NCI-H69 (cell line): ENCODE data around the gene IFFO2.
A peak's percentile ranks its signal among the peaks of the same experiment; 100 is the strongest.

ENCODE experiments used
- DNase-seq: peaks from one replicate; lab custom pipeline; 2025; lab: John Stamatoyannopoulos, UW

The IFFO2 gene

GRCh38 chr1:18956193-18957135, at the start of gene IFFO2:
TSS of gene IFFO2 (minus strand) at chr1:18956676. CDS start at chr1:18956332, 344 bp downstream.
- DNase-seq = peak; percentile 79

GRCh38 chr1:19006000-19006399, 49.5 kb upstream of the IFFO2 start:
- no peak for DNase-seq

- no peak for DNase-seq
Observed at GRCh38 chr1:19003371-19004290, 47.2 kb upstream of the IFFO2 start.

GRCh38 chr1:19000065-19000464, 43.6 kb upstream of the IFFO2 start:
- no peak for DNase-seq

- DNase-seq = no peak
Observed at GRCh38 chr1:18999359-18999758, 42.9 kb upstream of the IFFO2 start.

GRCh38 chr1:18998016-18998724, 41.7 kb upstream of the IFFO2 start:
- no peak for DNase-seq

- DNase-seq = no peak
Observed at GRCh38 chr1:18997508-18997907, 41.0 kb upstream of the IFFO2 start.

GRCh38 chr1:18996548-18997177, 40.2 kb upstream of the IFFO2 start:
- no peak for DNase-seq

GRCh38 chr1:18994381-18994780, 37.9 kb upstream of the IFFO2 start:
- DNase-seq = no peak

GRCh38 chr1:18992646-18993045, 36.2 kb upstream of the IFFO2 start:
- no peak for DNase-seq

GRCh38 chr1:18991585-18991984, 35.1 kb upstream of the IFFO2 start:
- DNase-seq = no peak

- no peak for DNase-seq
Observed at GRCh38 chr1:18989896-18990295, 33.4 kb upstream of the IFFO2 start.

- no peak for DNase-seq
Observed at GRCh38 chr1:18989176-18989799, 32.8 kb upstream of the IFFO2 start.

GRCh38 chr1:18981242-18981641, 24.8 kb upstream of the IFFO2 start:
- no peak for DNase-seq

GRCh38 chr1:18978706-18979105, 22.2 kb upstream of the IFFO2 start:
- no peak for DNase-seq

GRCh38 chr1:18977428-18977827, 21.0 kb upstream of the IFFO2 start:
- no peak for DNase-seq

GRCh38 chr1:18976096-18976495, 19.6 kb upstream of the IFFO2 start:
- no peak for DNase-seq

GRCh38 chr1:18974606-18975005, 18.1 kb upstream of the IFFO2 start:
- DNase-seq = no peak

- no peak for DNase-seq
Observed at GRCh38 chr1:18974005-18974404, 17.5 kb upstream of the IFFO2 start.

GRCh38 chr1:18973446-18973955, 17.0 kb upstream of the IFFO2 start:
- DNase-seq = no peak

- no peak for DNase-seq
Observed at GRCh38 chr1:18972991-18973390, 16.5 kb upstream of the IFFO2 start.
